ENCODE data around the gene HECW1.

The HECW1 gene

DNA sequence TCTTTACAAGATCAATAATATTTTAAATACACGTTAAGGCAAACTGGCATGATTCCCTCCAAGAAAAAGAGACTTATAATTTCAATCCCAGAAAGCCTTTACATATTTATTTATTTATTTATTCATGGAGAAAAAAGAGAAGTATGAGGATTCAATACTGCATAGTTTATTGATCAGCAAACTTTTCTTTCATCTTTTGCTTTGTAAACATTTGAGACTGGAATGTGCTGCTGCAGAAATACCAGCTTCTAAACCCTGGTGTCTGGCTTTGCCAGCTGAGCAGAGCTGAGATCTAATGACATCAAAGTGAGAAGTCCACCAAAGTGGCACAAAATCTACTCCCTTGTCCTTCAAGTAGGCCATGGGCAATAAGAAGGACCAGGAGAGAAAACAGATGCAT lies 376.8 kb downstream of the HECW1 start:
- H3K4me3 ChIP-seq (ENCODE audit: low read depth, low read length): no peak overlapping the region
- DNase-seq (ENCODE audit: low read depth): no peak
- TF ChIP-seq, protein P1, sequence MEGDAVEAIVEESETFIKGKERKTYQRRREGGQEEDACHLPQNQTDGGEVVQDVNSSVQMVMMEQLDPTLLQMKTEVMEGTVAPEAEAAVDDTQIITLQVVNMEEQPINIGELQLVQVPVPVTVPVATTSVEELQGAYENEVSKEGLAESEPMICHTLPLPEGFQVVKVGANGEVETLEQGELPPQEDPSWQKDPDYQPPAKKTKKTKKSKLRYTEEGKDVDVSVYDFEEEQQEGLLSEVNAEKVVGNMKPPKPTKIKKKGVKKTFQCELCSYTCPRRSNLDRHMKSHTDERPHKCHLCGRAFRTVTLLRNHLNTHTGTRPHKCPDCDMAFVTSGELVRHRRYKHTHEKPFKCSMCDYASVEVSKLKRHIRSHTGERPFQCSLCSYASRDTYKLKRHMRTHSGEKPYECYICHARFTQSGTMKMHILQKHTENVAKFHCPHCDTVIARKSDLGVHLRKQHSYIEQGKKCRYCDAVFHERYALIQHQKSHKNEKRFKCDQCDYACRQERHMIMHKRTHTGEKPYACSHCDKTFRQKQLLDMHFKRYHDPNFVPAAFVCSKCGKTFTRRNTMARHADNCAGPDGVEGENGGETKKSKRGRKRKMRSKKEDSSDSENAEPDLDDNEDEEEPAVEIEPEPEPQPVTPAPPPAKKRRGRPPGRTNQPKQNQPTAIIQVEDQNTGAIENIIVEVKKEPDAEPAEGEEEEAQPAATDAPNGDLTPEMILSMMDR (IDR thresholded peaks at IDR 0.05; ENCODE audit: control insufficient read depth, extremely low read depth, insufficient read depth): no peak

DNA sequence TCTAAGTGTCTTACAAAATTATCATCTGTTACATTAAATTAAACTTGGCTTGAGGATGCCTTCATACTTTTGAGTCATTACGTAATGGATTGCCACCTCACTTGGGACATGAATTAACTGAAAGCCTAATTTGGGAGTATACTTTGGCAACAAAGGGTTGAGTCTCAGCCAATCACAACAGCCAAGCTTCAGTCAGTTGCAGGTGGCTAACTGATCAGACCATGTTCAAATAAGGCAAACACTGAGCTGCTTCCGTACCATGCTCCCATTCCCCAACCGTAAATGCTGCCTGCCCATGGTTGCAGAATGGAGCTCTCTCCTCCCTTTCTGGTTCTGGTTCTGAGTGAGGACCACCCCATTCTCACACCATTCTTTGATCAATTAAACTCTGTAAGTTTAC lies 377.6 kb downstream of the HECW1 start:
- TF ChIP-seq, protein P1 (IDR thresholded peaks at IDR 0.05; ENCODE audit: control insufficient read depth, extremely low read depth, insufficient read depth): no peak
- H3K4me3 ChIP-seq (ENCODE audit: low read depth, low read length): no peak overlapping the region
- DNase-seq (ENCODE audit: low read depth): no peak

DNA sequence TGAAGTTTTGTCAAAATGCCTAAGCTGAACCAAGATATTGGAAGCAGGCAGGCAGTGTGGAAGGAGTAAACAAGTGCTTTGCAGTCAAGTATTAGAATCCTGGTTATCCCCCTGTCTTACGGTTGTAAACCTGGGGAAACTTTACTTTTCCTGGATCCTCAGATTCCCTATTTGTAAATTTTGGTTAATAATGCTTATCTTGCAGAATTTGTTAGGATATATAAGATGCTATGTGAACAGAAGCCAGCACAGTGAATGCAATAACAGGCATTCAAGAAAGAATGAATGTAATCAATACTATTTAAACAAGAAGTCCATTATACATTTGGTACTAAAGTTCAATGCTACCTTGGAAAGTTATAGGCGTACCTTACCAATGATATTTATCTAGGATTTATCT lies 378.7 kb downstream of the HECW1 start:
- no peak overlapping the region for H3K4me3 ChIP-seq (ENCODE audit: low read depth, low read length)
- TF ChIP-seq, protein P1 (IDR thresholded peaks at IDR 0.05; ENCODE audit: control insufficient read depth, extremely low read depth, insufficient read depth): no peak
- no peak for DNase-seq (ENCODE audit: low read depth)

DNA sequence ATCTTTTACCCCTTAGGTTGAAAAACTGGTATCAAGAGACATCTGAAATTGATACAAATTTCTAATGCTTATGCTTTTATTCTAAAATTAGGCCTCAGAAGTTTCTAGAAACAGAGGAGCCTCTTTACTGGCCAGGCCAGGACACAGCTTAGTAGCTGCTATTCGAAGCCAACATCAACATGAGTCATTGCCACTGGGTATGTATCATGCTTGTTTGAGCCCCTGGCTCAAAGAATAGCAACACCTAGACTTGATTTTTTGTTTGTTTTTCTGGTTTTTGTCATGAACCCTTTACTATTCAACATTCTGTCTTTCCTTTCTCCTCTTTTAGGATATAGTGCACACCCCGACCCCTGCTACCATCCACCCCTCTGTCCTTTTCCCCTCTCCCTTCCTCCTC lies 379.5 kb downstream of the HECW1 start:
- TF ChIP-seq, protein P1 (IDR thresholded peaks at IDR 0.05; ENCODE audit: control insufficient read depth, extremely low read depth, insufficient read depth): no peak
- DNase-seq (ENCODE audit: low read depth): no peak
- no peak overlapping the region for H3K4me3 ChIP-seq (ENCODE audit: low read depth, low read length)

DNA sequence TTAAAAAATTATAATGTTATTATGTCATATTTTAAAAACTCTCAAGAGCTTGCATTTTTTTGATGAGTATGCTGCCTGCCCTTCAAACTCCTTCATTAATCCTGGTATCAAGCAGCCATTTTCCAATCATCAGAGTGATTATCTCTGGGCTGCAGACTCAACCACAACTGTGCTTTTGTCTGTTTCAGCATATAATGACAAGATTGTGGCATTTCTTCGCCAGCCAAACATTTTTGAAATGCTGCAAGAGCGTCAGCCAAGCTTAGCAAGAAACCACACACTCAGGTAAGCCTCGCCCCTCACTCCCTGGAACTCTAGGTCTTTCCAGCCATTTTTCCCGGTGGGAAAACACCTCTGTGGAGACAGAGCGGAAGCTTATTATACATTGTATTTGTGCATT lies 380.4 kb downstream of the HECW1 start:
- H3K4me3 ChIP-seq (ENCODE audit: low read depth, low read length): no peak overlapping the region
- DNase-seq (ENCODE audit: low read depth): no peak
- TF ChIP-seq, protein P1 (IDR thresholded peaks at IDR 0.05; ENCODE audit: control insufficient read depth, extremely low read depth, insufficient read depth): no peak

DNA sequence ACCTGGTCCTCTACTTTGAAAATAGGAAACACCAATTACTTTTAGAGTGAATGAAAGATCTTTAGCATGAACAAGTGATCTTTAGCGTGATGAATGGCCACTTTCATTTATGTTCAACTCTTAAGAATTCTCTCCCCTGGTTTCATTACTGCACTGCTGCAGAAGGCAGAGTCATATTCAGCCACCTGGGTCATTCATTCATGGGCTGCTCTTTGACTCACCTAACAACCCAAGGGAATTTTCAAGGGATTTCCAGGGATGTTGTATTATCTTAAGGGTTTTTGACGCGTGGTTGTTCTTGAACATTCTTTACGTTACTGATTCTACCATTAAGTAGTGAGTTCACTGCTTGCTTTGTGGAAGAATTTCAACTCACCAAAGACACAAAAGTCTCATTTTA lies 383.1 kb downstream of the HECW1 start:
- DNase-seq (ENCODE audit: low read depth): no peak
- TF ChIP-seq, protein P1 (IDR thresholded peaks at IDR 0.05; ENCODE audit: control insufficient read depth, extremely low read depth, insufficient read depth): no peak
- H3K4me3 ChIP-seq (ENCODE audit: low read depth, low read length): no peak overlapping the region

DNA sequence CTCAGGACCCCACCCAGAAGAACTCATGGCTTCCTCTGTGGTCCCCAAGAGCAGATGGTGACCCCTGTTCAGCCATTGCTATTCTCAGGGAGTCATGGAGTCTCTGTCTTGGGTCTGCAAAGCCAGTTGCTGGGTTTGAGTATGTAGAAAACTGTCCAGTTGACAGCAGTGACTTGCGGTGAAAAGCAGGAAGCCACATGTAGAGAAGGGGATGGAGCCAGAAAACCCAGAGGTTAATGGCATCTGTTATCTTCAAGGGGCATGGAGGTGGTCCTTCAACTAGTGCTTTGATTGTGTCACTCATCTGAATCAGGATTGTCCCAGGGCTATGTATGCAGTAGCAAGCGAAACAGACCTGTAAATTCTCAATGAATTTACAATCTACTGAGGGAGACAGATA lies 384.1 kb downstream of the HECW1 start:
- TF ChIP-seq, protein P1 (IDR thresholded peaks at IDR 0.05; ENCODE audit: control insufficient read depth, extremely low read depth, insufficient read depth): no peak
- no peak for DNase-seq (ENCODE audit: low read depth)
- no peak overlapping the region for H3K4me3 ChIP-seq (ENCODE audit: low read depth, low read length)

All from LNCaP clone FGC (cell line).